GM12891 (cell line): ENCODE results near the gene KHSRP.

Experiments used
- PAX5 ChIP-seq: IDR thresholded peaks from 2 replicates; pipeline ENCODE4 v1.6.1; 2011; ENCODE audit warnings: low read length, moderate library complexity, mild to moderate bottlenecking; ENCODE audit not compliant: insufficient read depth, severe bottlenecking
- POLR2A ChIP-seq: IDR thresholded peaks from 2 replicates; pipeline ENCODE4 v1.6.1; 2011; ENCODE audit warnings: low read depth, low read length, control low read depth
- POLR2AphosphoS5 ChIP-seq: IDR thresholded peaks from 2 replicates; pipeline ENCODE4 v1.6.1; 2011; ENCODE audit warnings: low read depth, low read length, control low read depth
- POU2F2 ChIP-seq: IDR thresholded peaks from 2 replicates; pipeline ENCODE4 v1.6.1; 2011; ENCODE audit warnings: low read depth, mild to moderate bottlenecking, control low read depth, low read length, moderate library complexity
- SPI1 ChIP-seq: IDR thresholded peaks from 2 replicates; pipeline ENCODE4 v1.6.1; 2011; ENCODE audit warnings: low read depth, low read length, control low read depth
- TAF1 ChIP-seq: IDR thresholded peaks from 2 replicates; pipeline ENCODE4 v1.6.1; 2011; ENCODE audit warnings: low read depth, low read length, control low read depth

DNA sequence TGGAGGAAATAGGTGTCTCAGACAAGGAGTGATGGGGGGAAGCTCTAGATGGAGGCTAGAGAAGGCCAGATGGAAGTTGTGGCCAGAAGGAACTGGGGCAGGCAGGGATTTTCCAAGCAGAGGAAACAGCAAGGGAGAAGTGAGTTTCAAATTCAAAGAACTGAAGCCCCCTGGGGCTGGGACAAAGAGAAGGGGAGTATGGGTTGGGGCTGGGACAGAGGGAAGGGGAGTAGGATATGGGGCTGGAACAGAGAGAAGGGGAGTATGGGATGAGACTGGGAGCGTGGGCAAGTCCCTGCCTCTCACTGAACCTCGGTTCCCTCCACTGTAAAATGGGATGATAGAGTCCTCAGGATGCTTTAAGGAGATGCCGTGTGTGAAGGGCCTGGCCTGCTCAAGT, 29.8 kb downstream of the KHSRP start:
- TF ChIP-seq SPI1, result no peak
- TF ChIP-seq POLR2AphosphoS5, result no peak
- TF ChIP-seq POLR2A, result no peak
- TF ChIP-seq TAF1, result no peak
- TF ChIP-seq POU2F2, result no peak
- TF ChIP-seq PAX5, result no peak
